GM12878 (cell line): ENCODE results near the gene MCM5. TPM values are rescaled to one million over a fixed set of nuclear protein-coding genes. Genes with fewer than 3 reads are reported as not detected.

Experiments used
- ATAC-seq: fragments of 200-7000 bp; cut with Tn5 transposase; 3 replicates; pipeline ENCODE4 v1.9.1; 2020; ENCODE audit warnings: mild to moderate bottlenecking, moderate library complexity
- BruUV-seq: library from RNA; stranded (reverse); fragments of 400-500 nt; replicated peaks from 2 replicates; lab custom pipeline; 2021; lab: Mats Ljungman, UMichigan
- CTCF ChIA-PET: fragments of 300-600 bp; sonication (Branson Sonifier 250); formaldehyde crosslinking; extraction: SDS; loops from one replicate; lab custom pipeline; 2021; ENCODE audit warnings: inconsistent platforms; lab: Yijun Ruan, JAX
- POLR2A ChIA-PET: fragments of 350-600 bp; formaldehyde crosslinking; extraction: SDS; loops from one replicate; lab custom pipeline; 2021; ENCODE audit warnings: inconsistent platforms; lab: Charles Lee
- RAD21 ChIA-PET: fragments of 300-600 bp; sonication (Branson Sonifier 250); formaldehyde crosslinking; loops from one replicate; lab custom pipeline; 2023; ENCODE audit warnings: antibody characterized with exemption; ENCODE audit not compliant: unreplicated experiment; lab: Charles Lee
- SMC1A ChIA-PET: fragments of 300-600 bp; sonication (Branson Sonifier 250); formaldehyde crosslinking; loops from one replicate; lab custom pipeline; 2023; ENCODE audit not compliant: unreplicated experiment, uncharacterized antibody; lab: Charles Lee
- DNase-seq: peaks from one replicate; pipeline ENCODE4 v3.0.0-alpha.2; 2011; ENCODE audit warnings: low read depth, low spot score
- FAIRE-seq: peaks from 3 replicates; lab custom pipeline; 2011; peaks lifted over from hg19 to GRCh38; lab: Jason Lieb, UNC
- H2AFZ ChIP-seq: 2 replicates; pipeline ENCODE4 v1.6.0; 2011; ENCODE audit warnings: low read depth, low read length, control low read depth; ENCODE audit not compliant: control insufficient read depth
- H3K27ac ChIP-seq: 2 replicates; pipeline ENCODE4 v1.5.1; 2011; ENCODE audit warnings: control low read depth; ENCODE audit not compliant: control insufficient read depth, insufficient read depth
- H3K27me3 ChIP-seq, 2 experiments: replicated peaks in 1 of 2; 2 replicates each; pipeline versions ENCODE4 v1.6.0 to v1.6.1; 2011; ENCODE audit warnings: low read length in 1 of 2; ENCODE audit not compliant: control insufficient read depth in 2 of 2, insufficient read depth in 2 of 2
- H3K36me3 ChIP-seq, 2 experiments: 2 replicates each; pipeline ENCODE4 v1.5.1; 2011; ENCODE audit warnings: low read length in 1 of 2; ENCODE audit not compliant: control insufficient read depth in 2 of 2, insufficient read depth in 2 of 2
- H3K4me1 ChIP-seq: 2 replicates; pipeline ENCODE4 v1.6.1; 2011; ENCODE audit warnings: mild to moderate bottlenecking, low read length, moderate library complexity, mixed read lengths; ENCODE audit not compliant: control insufficient read depth, insufficient read depth
- H3K4me2 ChIP-seq: 2 replicates; pipeline ENCODE4 v1.6.0; 2011; ENCODE audit warnings: control low read depth; ENCODE audit not compliant: control insufficient read depth, insufficient read depth
- H3K4me3 ChIP-seq: fragments of 200-600 bp; sonication (generic); 2 replicates; pipeline ENCODE4 v1.5.1; 2016
- H3K79me2 ChIP-seq: 2 replicates; pipeline ENCODE4 v1.6.0; 2011; ENCODE audit warnings: low read length; ENCODE audit not compliant: control insufficient read depth, insufficient read depth
- H3K9ac ChIP-seq: 2 replicates; pipeline ENCODE4 v1.8.0; 2011; ENCODE audit warnings: low read length, control low read depth, mixed read lengths; ENCODE audit not compliant: control insufficient read depth, insufficient read depth
- H3K9me3 ChIP-seq: replicated peaks from 3 replicates; pipeline ENCODE4 v1.5.1; 2011; ENCODE audit warnings: mild to moderate bottlenecking, low read length; ENCODE audit not compliant: control insufficient read depth, insufficient read depth
- H4K20me1 ChIP-seq: 2 replicates; pipeline ENCODE4 v1.6.0; 2011; ENCODE audit not compliant: control insufficient read depth, insufficient read depth
- ATF7 ChIP-seq: fragments of 450-650 bp; IDR thresholded peaks from 2 replicates; pipeline ENCODE4 v1.6.1; 2016; ENCODE audit warnings: low read depth, mild to moderate bottlenecking
- CBX3 ChIP-seq: fragments of 200-600 bp; sonication (generic); IDR thresholded peaks from 2 replicates; pipeline ENCODE4 v1.6.1; 2016; ENCODE audit warnings: low read depth, borderline replicate concordance
- CREM ChIP-seq: IDR thresholded peaks from 2 replicates; pipeline ENCODE4 v1.6.1; 2014; ENCODE audit warnings: antibody characterized with exemption, low read depth
- DPF2 ChIP-seq: fragments of 450-650 bp; IDR thresholded peaks from 2 replicates; pipeline ENCODE4 v1.6.1; 2017; ENCODE audit warnings: mild to moderate bottlenecking
- EED ChIP-seq: sonication (generic); IDR thresholded peaks from 2 replicates; pipeline ENCODE4 v1.6.1; 2016; ENCODE audit warnings: antibody characterized with exemption, low read depth
- GABPA ChIP-seq: IDR thresholded peaks from 2 replicates; pipeline ENCODE4 v1.6.1; 2014; ENCODE audit warnings: antibody characterized with exemption, low read depth, mild to moderate bottlenecking, inconsistent platforms
- GATAD2B ChIP-seq: fragments of 450-650 bp; conservative IDR thresholded peaks from 2 replicates; pipeline ENCODE4 v1.6.1; 2017; ENCODE audit warnings: low read depth, mild to moderate bottlenecking, moderate library complexity
- IKZF2 ChIP-seq, 2 experiments: fragments of 450-650 bp; IDR thresholded peaks; 2 replicates each; pipeline ENCODE4 v1.6.1; 2017; ENCODE audit warnings: mild to moderate bottlenecking in 2 of 2, moderate library complexity in 2 of 2
- KAT2A ChIP-seq: conservative IDR thresholded peaks from 2 replicates; pipeline ENCODE4 v1.6.1; 2011; ENCODE audit warnings: low read depth, low read length; ENCODE audit not compliant: control insufficient read depth
- NBN ChIP-seq: fragments of 450-650 bp; IDR thresholded peaks from 2 replicates; pipeline ENCODE4 v1.6.1; 2016
- NFIC ChIP-seq: IDR thresholded peaks from 2 replicates; pipeline ENCODE4 v1.6.1; 2012; ENCODE audit warnings: low read depth, mild to moderate bottlenecking, inconsistent platforms, low read length, moderate library complexity
- PAX5 ChIP-seq: IDR thresholded peaks from 2 replicates; pipeline ENCODE4 v1.6.1; 2011; ENCODE audit warnings: low read depth, low read length, borderline replicate concordance
- RAD21 ChIP-seq: IDR thresholded peaks from 2 replicates; pipeline ENCODE4 v1.6.1; 2011; ENCODE audit warnings: mild to moderate bottlenecking, low read depth, low read length, moderate library complexity; ENCODE audit not compliant: insufficient read depth
- RFX5 ChIP-seq: IDR thresholded peaks from 2 replicates; pipeline ENCODE4 v1.6.1; 2011; ENCODE audit warnings: low read depth, low read length, improper control_type of control experiment
- SPI1 ChIP-seq: IDR thresholded peaks from 2 replicates; pipeline ENCODE4 v1.6.1; 2011; ENCODE audit warnings: low read depth, mild to moderate bottlenecking, low read length, moderate library complexity, borderline replicate concordance; ENCODE audit not compliant: insufficient read depth
- SUPT20H ChIP-seq: IDR thresholded peaks from 2 replicates; pipeline ENCODE4 v1.6.1; 2011; ENCODE audit warnings: low read depth, mild to moderate bottlenecking, low read length, moderate library complexity, borderline replicate concordance; ENCODE audit not compliant: control insufficient read depth
- TCF7 ChIP-seq: IDR thresholded peaks from 2 replicates; pipeline ENCODE4 v1.6.1; 2014; ENCODE audit warnings: antibody characterized with exemption, borderline replicate concordance
- YY1 ChIP-seq: IDR thresholded peaks from 2 replicates; pipeline ENCODE4 v1.6.1; 2011; ENCODE audit warnings: low read depth, mild to moderate bottlenecking, low read length
- ZNF622 ChIP-seq: fragments of 450-650 bp; IDR thresholded peaks from 2 replicates; pipeline ENCODE4 v1.6.1; 2017; ENCODE audit warnings: mild to moderate bottlenecking, inconsistent platforms
- ZZZ3 ChIP-seq: IDR thresholded peaks from 2 replicates; pipeline ENCODE4 v1.6.1; 2011; ENCODE audit warnings: low read depth; ENCODE audit not compliant: control insufficient read depth, insufficient read length
- WGBS: methylation state at CpG from one replicate; pipeline ENCODE4 v1.1.6; 2016; ENCODE audit warnings: low lambda C conversion rate; ENCODE audit not compliant: insufficient replicate concordance, insufficient coverage; ENCODE audit errors: missing lambda C conversion rate; 5-methylcytosine and 5-hydroxymethylcytosine counted together
- in situ Hi-C: fragments of 300-500 bp; cut with MboI; formaldehyde crosslinking; loops from 9 replicates; pipeline ENCODE4 v1.14.3; 2018; ENCODE audit warnings: mixed read lengths
- intact Hi-C: fragments of 100-400 bp; cut with micrococcal nuclease; formaldehyde crosslinking; loops from one replicate; pipeline ENCODE4 v1.14.2; 2022; ENCODE audit not compliant: unreplicated experiment
- polyA plus RNA-seq, 11 experiments: library from polyadenylated mRNA; depleted of rRNA in 4 of 11; unstranded in 6 of 11; stranded (reverse) in 5 of 11; fragments of >200 nt; fragmentation: Nextera tagmentation in 4 of 11; fragmentation: Illumina TruSeq in 1 of 11; extraction: Ambion mirVana in 4 of 11; extraction: Trizol in 1 of 11; gene quantifications; 1 replicate in 1 of 11; 2 replicates in 10 of 11; pipeline versions ENCODE4 v1.2.1 to v1.2.3, GENCODE V29; 2011 to 2016; ENCODE audit warnings: inconsistent platforms in 2 of 11, missing spikeins in 2 of 11, low read depth in 1 of 11
- total RNA-seq, 4 experiments: library from RNA; depleted of rRNA in 3 of 4; stranded (reverse); fragments of >200 nt in 3 of 4; fragmentation: Illumina TruSeq in 1 of 4; extraction: Trizol in 1 of 4; gene quantifications; 2 replicates each; pipeline versions ENCODE4 v1.2.1 to v1.2.3, GENCODE V29; 2013 to 2021
- TF ChIP-seq, protein P1 (sequence below): fragments of 150-350 bp; IDR thresholded peaks from 2 replicates; pipeline ENCODE4 v1.6.1; 2014; ENCODE audit warnings: mild to moderate bottlenecking, low read depth, low read length
- TF ChIP-seq, protein P2 (sequence below): IDR thresholded peaks from 2 replicates; pipeline ENCODE4 v1.6.1; 2011; ENCODE audit warnings: borderline replicate concordance, low read depth, mild to moderate bottlenecking, moderate library complexity, low read length; ENCODE audit not compliant: insufficient read depth, poor library complexity, severe bottlenecking

MCM5 gene
- total and polyA plus RNA-seq, 10 of the 15 experiments (the other 5 are each of a cell fraction or from before 2014, with no cell fraction given): 14.1 to 360 (median 164) TPM

DNA sequence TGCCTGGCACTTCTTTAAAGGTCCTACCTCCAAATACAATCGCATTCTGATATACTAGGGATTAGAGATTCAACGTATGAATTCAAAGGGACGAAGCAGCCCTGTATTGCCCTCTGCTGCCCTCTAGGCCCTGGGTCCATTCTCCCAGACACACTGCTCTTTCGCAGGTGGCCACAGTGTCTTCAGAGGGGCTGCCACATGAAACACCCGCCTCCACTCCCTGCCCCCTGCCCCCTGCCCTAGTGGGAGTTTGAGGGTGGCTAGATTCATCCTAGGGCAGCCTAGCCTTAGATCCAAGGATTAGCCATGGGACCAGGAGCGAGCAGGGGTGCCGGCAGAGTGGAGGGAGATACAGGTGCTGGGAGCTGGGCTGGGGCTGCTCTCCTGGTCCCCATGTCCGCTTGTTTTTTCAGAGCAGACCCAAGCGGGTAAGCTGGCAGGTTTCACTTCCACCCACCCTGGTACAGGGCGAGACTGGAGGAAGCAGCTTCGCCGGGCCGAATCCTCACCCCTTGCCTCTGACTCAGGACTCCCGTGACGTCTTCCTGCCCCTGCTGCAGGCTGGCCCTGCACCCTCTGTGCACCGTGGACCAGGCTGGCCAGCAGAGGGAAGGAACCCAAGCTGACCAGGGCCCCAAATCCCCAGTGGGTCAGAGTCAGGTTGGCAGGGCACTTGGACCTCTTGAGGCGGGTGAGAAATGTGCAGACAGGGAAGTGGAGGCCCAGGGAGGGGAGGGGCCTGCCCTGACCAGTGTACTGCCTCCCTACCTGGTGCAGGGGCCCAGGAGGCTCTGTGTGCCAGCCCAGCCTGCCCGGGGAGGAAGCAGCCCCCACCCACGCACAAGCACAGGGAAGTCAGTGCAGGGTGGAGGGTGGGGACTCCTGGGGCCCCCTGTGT is 47.5 kb upstream of the MCM5 start:
- Histone ChIP-seq H2AFZ (peak overlapping the region; percentile 69), H3K79me2 (no peaks in the 10 kb centered on the region), H3K9me3 (no peaks in the 10 kb centered on the region), H3K9ac (peak overlapping the region; percentile 18; the same call in 1 of the 2 replicates), H3K27me3 (no peaks in the 10 kb centered on the region), H3K4me2 (peak overlapping the region; percentile 74), H3K4me1 (peaks cover 43% of the 10 kb centered on the region), H3K4me3 (no peak overlapping the region), H3K27ac (peak overlapping the region; percentile 51), H4K20me1 (no peaks in the 10 kb centered on the region), H3K36me3 (no peaks in the 10 kb centered on the region; a peak in 1 of 4 replicates)
- POLR2A ChIA-PET: interaction anchor here (0.7 to 3.0 kb wide), 6 partner anchors 18 to 1299 kb away, joined by 3 to 18 read pairs (median 4); no protein-coding TSS in a partner anchor
- intact Hi-C loops: loop anchor here (1.0 to 5.0 kb wide), 2 partner anchors 59 to 570 kb away; no protein-coding TSS in a partner anchor
- BruUV-seq: no TSS peak
- SMC1A ChIA-PET: interaction anchor here (0.5 to 4.2 kb wide), 14 partner anchors 13 to 231 kb away, joined by 3 to 67 read pairs (median 4); partner anchors contain the start of gene HMOX1
- RAD21 ChIA-PET: interaction anchor here (0.7 to 4.4 kb wide), 13 partner anchors 10 to 275 kb away, joined by 3 to 112 read pairs (median 4); partner anchors contain the start of gene HMOX1
- in situ Hi-C loops: loop anchor here (5.0 to 10.0 kb wide), 4 partner anchors 230 to 772 kb away; no protein-coding TSS in a partner anchor
- CTCF ChIA-PET: interaction anchor here (0.6 to 5.2 kb wide), 20 partner anchors 8 to 264 kb away, joined by 3 to 91 read pairs (median 4); partner anchors contain the start of gene HMOX1
- WGBS: 4% methylated on average over 19 of the region's 19 CpGs
- ATAC-seq: peak; percentile 73
- FAIRE-seq: peak; percentile 64
- no peak for DNase-seq
- TF ChIP-seq KAT2A (no peak), ZNF622 (no peak), RAD21 (no peak), CREM (no peak), EED (no peak), DPF2 (peak; percentile 64; the same call in 1 of the 2 replicates), TCF7 (no peak), NFIC (no peak), IKZF2 (IDR thresholded peaks at IDR 0.05) (no peak; a peak in 2 of 4 replicates), PAX5 (peak; percentile 32; the same call in 1 of the 2 replicates), SPI1 (peak; percentile 67), YY1 (no peak), ZZZ3 (no peak), RFX5 (no peak), GATAD2B (peak; percentile 56), NBN (no peak), ATF7 (peak; percentile 10; the same call in 1 of the 2 replicates), CBX3 (no peak), SUPT20H (no peak), GABPA (no peak)
- TF ChIP-seq, protein P1, sequence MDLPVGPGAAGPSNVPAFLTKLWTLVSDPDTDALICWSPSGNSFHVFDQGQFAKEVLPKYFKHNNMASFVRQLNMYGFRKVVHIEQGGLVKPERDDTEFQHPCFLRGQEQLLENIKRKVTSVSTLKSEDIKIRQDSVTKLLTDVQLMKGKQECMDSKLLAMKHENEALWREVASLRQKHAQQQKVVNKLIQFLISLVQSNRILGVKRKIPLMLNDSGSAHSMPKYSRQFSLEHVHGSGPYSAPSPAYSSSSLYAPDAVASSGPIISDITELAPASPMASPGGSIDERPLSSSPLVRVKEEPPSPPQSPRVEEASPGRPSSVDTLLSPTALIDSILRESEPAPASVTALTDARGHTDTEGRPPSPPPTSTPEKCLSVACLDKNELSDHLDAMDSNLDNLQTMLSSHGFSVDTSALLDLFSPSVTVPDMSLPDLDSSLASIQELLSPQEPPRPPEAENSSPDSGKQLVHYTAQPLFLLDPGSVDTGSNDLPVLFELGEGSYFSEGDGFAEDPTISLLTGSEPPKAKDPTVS: no peak
- TF ChIP-seq, protein P2, sequence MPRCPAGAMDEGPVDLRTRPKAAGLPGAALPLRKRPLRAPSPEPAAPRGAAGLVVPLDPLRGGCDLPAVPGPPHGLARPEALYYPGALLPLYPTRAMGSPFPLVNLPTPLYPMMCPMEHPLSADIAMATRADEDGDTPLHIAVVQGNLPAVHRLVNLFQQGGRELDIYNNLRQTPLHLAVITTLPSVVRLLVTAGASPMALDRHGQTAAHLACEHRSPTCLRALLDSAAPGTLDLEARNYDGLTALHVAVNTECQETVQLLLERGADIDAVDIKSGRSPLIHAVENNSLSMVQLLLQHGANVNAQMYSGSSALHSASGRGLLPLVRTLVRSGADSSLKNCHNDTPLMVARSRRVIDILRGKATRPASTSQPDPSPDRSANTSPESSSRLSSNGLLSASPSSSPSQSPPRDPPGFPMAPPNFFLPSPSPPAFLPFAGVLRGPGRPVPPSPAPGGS: no peak
